ENCODE measurements around the gene PRCC. TPM values are rescaled to one million over a fixed set of nuclear protein-coding genes. Genes with fewer than 3 reads are reported as not detected.

PRCC gene
- polyA plus RNA-seq, 4 donors: 45.2 to 56.7 (median 52.8) TPM

GRCh38 chr1:156845953-156846545 lies 78.7 kb downstream of the PRCC start:
- H3K27ac ChIP-seq (ENCODE audit: low read depth in 1 of 3, low read length in 2 of 3): no peak overlapping the region
- no peaks in the 10 kb centered on the region for H3K9me3 ChIP-seq (ENCODE audit: control insufficient read depth in 2 of 2, insufficient read depth in 1 of 2, low read depth in 1 of 2, low read length in 1 of 2)
- H3K4me1 ChIP-seq (ENCODE audit: control insufficient read depth in 3 of 3, insufficient read depth in 2 of 3, low read depth in 1 of 3, low read length in 2 of 3): peaks cover 0 to 11% (median 0%) of the 10 kb centered on the region in 3 donors
- FAIRE-seq: no peak
- H3K27me3 ChIP-seq (ENCODE audit: control insufficient read depth in 3 of 3, insufficient read depth in 3 of 3, low read length in 3 of 3): peaks cover 5 to 89% (median 43%) of the 10 kb centered on the region in 3 donors
- H3K36me3 ChIP-seq (ENCODE audit: control insufficient read depth in 3 of 3, insufficient read depth in 2 of 3, low read depth in 1 of 3, low read length in 3 of 3): no peaks in the 10 kb centered on the region
- WGBS, 3 donors: 42 to 47% (median 46%) methylated on average over 17 to 18 of the region's 18 CpGs
- DNase-seq: no peak
- no peak overlapping the region for H3K4me3 ChIP-seq (ENCODE audit: low read depth in 1 of 3, low read length in 3 of 3)

DNA sequence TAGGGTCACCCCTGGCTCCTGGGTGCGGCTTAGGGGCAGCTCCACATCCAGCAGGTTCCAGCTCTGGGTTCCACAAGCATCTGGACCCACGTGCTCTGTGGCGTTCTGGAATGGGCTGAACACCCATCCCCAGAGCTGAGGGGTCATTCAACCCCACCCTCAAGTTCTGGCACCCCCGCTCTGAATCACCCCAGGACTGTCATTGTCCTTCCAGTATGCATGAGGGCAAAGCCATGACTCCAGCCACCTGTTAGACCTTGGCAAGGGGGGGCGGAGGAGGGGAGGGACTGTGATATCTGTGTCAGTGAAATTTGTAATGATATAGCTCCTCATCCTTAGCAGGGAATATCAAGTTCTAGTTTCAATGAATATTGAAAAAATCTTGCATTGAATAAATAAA lies 79.3 kb downstream of the PRCC start:
- Histone ChIP-seq H3K9me3 (ENCODE audit: control insufficient read depth in 2 of 2, insufficient read depth in 1 of 2, low read depth in 1 of 2, low read length in 1 of 2) (no peaks in the 10 kb centered on the region), H3K4me1 (ENCODE audit: control insufficient read depth in 3 of 3, insufficient read depth in 2 of 3, low read depth in 1 of 3, low read length in 2 of 3) (peaks cover 0 to 11% (median 0%) of the 10 kb centered on the region in 3 donors), H3K36me3 (ENCODE audit: control insufficient read depth in 3 of 3, insufficient read depth in 2 of 3, low read depth in 1 of 3, low read length in 3 of 3) (no peaks in the 10 kb centered on the region), H3K27me3 (ENCODE audit: control insufficient read depth in 3 of 3, insufficient read depth in 3 of 3, low read length in 3 of 3) (peaks cover 5 to 83% (median 39%) of the 10 kb centered on the region in 3 donors), H3K4me3 (ENCODE audit: low read depth in 1 of 3, low read length in 3 of 3) (no peak overlapping the region), H3K27ac (ENCODE audit: low read depth in 1 of 3, low read length in 2 of 3) (no peak overlapping the region)
- no peak for DNase-seq
- WGBS, 3 donors: 73 to 91% (median 84%) methylated on average over 5 of the region's 5 CpGs
- FAIRE-seq: no peak

DNA sequence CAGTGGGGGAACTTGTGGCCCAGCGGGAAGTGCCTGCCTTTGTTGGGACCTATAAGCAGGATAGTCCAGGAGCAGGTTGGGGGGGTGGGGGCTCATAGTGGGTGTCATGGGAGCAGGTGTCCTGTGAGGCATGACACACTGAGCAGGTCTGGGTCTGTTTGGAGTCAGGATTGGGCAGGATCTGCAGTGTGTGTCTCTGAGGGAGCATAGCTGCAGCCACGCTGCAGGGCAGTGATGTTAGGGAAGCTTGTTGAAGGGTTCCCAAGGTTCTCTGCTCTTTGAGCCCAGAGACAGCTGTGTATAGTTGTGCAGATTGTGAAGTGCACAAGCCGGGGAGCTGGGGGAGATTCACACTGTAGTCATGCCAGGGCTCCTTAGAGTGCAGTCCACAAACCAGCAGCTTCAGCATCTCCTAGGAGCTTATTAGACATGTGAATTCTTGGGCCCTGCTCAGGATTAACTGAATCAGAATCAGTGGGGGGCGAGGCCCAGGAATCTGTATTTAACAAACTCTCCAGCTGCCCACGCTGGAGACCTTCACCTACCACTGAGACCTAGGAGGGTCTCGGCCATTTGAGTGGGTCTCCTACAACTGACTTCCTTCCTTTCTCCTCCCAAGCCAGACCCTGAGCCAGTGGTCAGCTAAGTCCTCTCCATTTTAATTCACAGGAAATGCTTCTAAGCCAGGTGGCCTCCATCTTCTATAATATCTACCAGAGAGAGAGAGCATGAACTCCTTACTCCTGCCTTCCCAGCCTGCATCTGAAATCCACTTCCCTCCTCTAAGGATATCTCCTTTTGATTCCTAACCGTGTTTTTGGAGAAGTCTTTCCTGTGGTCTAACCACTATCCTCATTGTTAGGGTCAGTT lies 80.5 kb downstream of the PRCC start:
- peaks cover 0 to 13% (median 0%) of the 10 kb centered on the region in 3 donors for H3K4me1 ChIP-seq (ENCODE audit: control insufficient read depth in 3 of 3, insufficient read depth in 2 of 3, low read depth in 1 of 3, low read length in 2 of 3)
- no peak overlapping the region for H3K27ac ChIP-seq (ENCODE audit: low read depth in 1 of 3, low read length in 2 of 3)
- H3K27me3 ChIP-seq (ENCODE audit: control insufficient read depth in 3 of 3, insufficient read depth in 3 of 3, low read length in 3 of 3): peaks cover 5 to 76% (median 33%) of the 10 kb centered on the region in 3 donors
- no peaks in the 10 kb centered on the region for H3K9me3 ChIP-seq (ENCODE audit: control insufficient read depth in 2 of 2, insufficient read depth in 1 of 2, low read depth in 1 of 2, low read length in 1 of 2)
- no peak for DNase-seq
- no peak overlapping the region for H3K4me3 ChIP-seq (ENCODE audit: low read depth in 1 of 3, low read length in 3 of 3)
- 66 to 72% (median 72%) methylated on average over 7 of the region's 7 CpGs for WGBS, 3 donors
- no peaks in the 10 kb centered on the region for H3K36me3 ChIP-seq (ENCODE audit: control insufficient read depth in 3 of 3, insufficient read depth in 2 of 3, low read depth in 1 of 3, low read length in 3 of 3)
- no peak for FAIRE-seq

- FAIRE-seq (no peak), DNase-seq (peak; percentile 56 to 64)
- Histone ChIP-seq H3K27me3 (ENCODE audit: control insufficient read depth in 3 of 3, insufficient read depth in 3 of 3, low read length in 3 of 3) (peaks cover 5 to 74% (median 25%) of the 10 kb centered on the region in 3 donors), H3K4me1 (ENCODE audit: control insufficient read depth in 3 of 3, insufficient read depth in 2 of 3, low read depth in 1 of 3, low read length in 2 of 3) (peaks cover 0 to 13% (median 0%) of the 10 kb centered on the region in 3 donors), H3K27ac (ENCODE audit: low read depth in 1 of 3, low read length in 2 of 3) (no peak overlapping the region), H3K4me3 (ENCODE audit: low read depth in 1 of 3, low read length in 3 of 3) (no peak overlapping the region), H3K9me3 (ENCODE audit: control insufficient read depth in 2 of 2, insufficient read depth in 1 of 2, low read depth in 1 of 2, low read length in 1 of 2) (no peaks in the 10 kb centered on the region), H3K36me3 (ENCODE audit: control insufficient read depth in 3 of 3, insufficient read depth in 2 of 3, low read depth in 1 of 3, low read length in 3 of 3) (no peaks in the 10 kb centered on the region)
- 9 to 16% (median 12%) methylated on average over 32 to 36 of the region's 36 CpGs for WGBS, 3 donors
These were observed 81.3 kb downstream of the PRCC start for GRCh38 chr1:156848461-156849150.

DNA sequence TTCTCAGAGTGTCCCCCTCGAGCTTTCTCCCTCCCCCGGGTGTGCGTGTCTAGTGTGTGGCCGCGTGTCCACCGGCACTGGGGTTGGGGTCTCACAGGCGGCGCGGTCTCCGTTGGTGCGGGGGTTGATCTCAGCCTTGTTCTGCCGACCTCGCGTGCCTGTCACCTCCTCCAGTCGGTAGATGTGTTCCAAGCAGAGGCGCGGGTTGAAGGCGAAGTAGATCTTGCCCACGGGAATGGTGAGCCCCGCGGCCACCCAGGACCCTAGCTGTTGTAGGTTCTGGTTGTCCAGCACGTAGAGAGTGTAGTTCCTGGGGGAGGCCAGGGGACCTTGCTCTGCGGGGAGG lies 81.8 kb downstream of the PRCC start:
- Histone ChIP-seq H3K27ac (ENCODE audit: low read depth in 1 of 3, low read length in 2 of 3) (no peak overlapping the region), H3K27me3 (ENCODE audit: control insufficient read depth in 3 of 3, insufficient read depth in 3 of 3, low read length in 3 of 3) (peaks cover 5 to 73% (median 20%) of the 10 kb centered on the region in 3 donors), H3K4me3 (ENCODE audit: low read depth in 1 of 3, low read length in 3 of 3) (no peak overlapping the region), H3K4me1 (ENCODE audit: control insufficient read depth in 3 of 3, insufficient read depth in 2 of 3, low read depth in 1 of 3, low read length in 2 of 3) (peaks cover 0 to 13% (median 0%) of the 10 kb centered on the region in 3 donors), H3K9me3 (ENCODE audit: control insufficient read depth in 2 of 2, insufficient read depth in 1 of 2, low read depth in 1 of 2, low read length in 1 of 2) (no peaks in the 10 kb centered on the region), H3K36me3 (ENCODE audit: control insufficient read depth in 3 of 3, insufficient read depth in 2 of 3, low read depth in 1 of 3, low read length in 3 of 3) (no peaks in the 10 kb centered on the region)
- WGBS, 3 donors: 26 to 37% (median 31%) methylated on average over 23 of the region's 23 CpGs
- DNase-seq (no peak), FAIRE-seq (no peak)

Other genes starting within 250 kb of the PRCC start
- 10 to 100 TPM in 2 of 4 donors, under 1 TPM in 2; 0.54 to 13.8 (median 7.3) TPM for gene IQGAP3, start 195.0 kb upstream of the PRCC start, polyA plus RNA-seq
- under 1 TPM in 2 of 4 donors, not detected in 2; 0.18 to 0.19 TPM for gene TTC24, start 187.8 kb upstream of the PRCC start, polyA plus RNA-seq
- 100 to 1,000 TPM in 1 of 4 donors, 10 to 100 TPM in 3; 64.8 to 105 (median 94.3) TPM for gene NAXE, start 175.8 kb upstream of the PRCC start, polyA plus RNA-seq
- gene GPATCH4, start 166.1 kb upstream of the PRCC start, polyA plus RNA-seq: 10 to 100 TPM in 3 of 4 donors, 1 to 10 TPM in 1; 8.9 to 31.0 (median 16.8) TPM
- gene HAPLN2, start 148.1 kb upstream of the PRCC start, polyA plus RNA-seq: 10 to 100 TPM in 2 of 4 donors, under 1 TPM in 2; 0.22 to 25.9 (median 6.7) TPM
- gene BCAN, start 125.4 kb upstream of the PRCC start, polyA plus RNA-seq: 1 to 10 TPM in 1 of 4 donors, under 1 TPM in 1, not detected in 2; 0.36 to 1.9 TPM
- 10 to 100 TPM in 2 of 4 donors, 1 to 10 TPM in 1, under 1 TPM in 1; 0.22 to 17.9 (median 6.4) TPM for gene NES, start 90.1 kb upstream of the PRCC start, polyA plus RNA-seq
- 1 to 10 TPM in 2 of 4 donors, under 1 TPM in 2; 0.81 to 3.1 (median 1.4) TPM for gene CRABP2, start 62.0 kb upstream of the PRCC start, polyA plus RNA-seq
- 10 to 100 TPM; 27.8 to 79.8 (median 49.4) TPM for gene METTL25B, start 39.1 kb upstream of the PRCC start, polyA plus RNA-seq
- 10 to 100 TPM; 12.5 to 34.5 (median 14.9) TPM for gene ISG20L2, start 38.8 kb upstream of the PRCC start, polyA plus RNA-seq
- 100 to 1,000 TPM in 1 of 4 donors, 10 to 100 TPM in 3; 57.7 to 102 (median 58.6) TPM for gene MRPL24, start 26.4 kb upstream of the PRCC start, polyA plus RNA-seq
- 100 to 1,000 TPM; 244 to 308 (median 277) TPM for gene HDGF, start 15.9 kb upstream of the PRCC start, polyA plus RNA-seq
- gene SH2D2A, start 49.3 kb downstream of the PRCC start, polyA plus RNA-seq: 1 to 10 TPM in 3 of 4 donors, under 1 TPM in 1; 0.89 to 3.7 (median 2.4) TPM
- under 1 TPM in 2 of 4 donors, not detected in 2; 0.01 to 0.04 TPM for gene INSRR, start 91.6 kb downstream of the PRCC start, polyA plus RNA-seq
- under 1 TPM in 2 of 4 donors, not detected in 2; 0.10 to 0.67 TPM for gene NTRK1, start 93.3 kb downstream of the PRCC start, polyA plus RNA-seq
- 1 to 10 TPM in 2 of 4 donors, under 1 TPM in 2; 0.22 to 6.5 (median 2.6) TPM for gene PEAR1, start 126.2 kb downstream of the PRCC start, polyA plus RNA-seq
- under 1 TPM in 2 of 4 donors, not detected in 2; 0.07 to 0.13 TPM for gene LRRC71, start 153.1 kb downstream of the PRCC start, polyA plus RNA-seq

Data from small intestine (tissue), 7 donors.